Measurements from ENCODE around the gene IRF3.
A peak's percentile ranks its signal among the peaks of the same experiment; 100 is the strongest.

IRF3 gene

DNA sequence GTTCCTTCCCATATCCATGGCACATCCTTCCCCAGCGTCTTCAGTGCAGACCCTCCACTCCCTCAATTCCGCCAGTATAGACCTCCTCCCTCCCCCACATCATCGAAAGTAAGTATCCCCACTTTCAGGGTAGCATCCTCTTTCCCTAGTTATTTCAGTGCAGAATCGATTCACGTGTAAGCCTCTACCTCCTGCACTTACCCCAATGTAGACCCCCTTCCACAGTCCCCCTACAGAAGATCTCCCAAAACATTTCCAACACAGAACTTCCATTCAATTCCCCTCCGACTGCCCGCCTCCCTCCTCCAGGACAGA, 664 bp downstream of the IRF3 start:
- no peak for DNase-seq

DNA sequence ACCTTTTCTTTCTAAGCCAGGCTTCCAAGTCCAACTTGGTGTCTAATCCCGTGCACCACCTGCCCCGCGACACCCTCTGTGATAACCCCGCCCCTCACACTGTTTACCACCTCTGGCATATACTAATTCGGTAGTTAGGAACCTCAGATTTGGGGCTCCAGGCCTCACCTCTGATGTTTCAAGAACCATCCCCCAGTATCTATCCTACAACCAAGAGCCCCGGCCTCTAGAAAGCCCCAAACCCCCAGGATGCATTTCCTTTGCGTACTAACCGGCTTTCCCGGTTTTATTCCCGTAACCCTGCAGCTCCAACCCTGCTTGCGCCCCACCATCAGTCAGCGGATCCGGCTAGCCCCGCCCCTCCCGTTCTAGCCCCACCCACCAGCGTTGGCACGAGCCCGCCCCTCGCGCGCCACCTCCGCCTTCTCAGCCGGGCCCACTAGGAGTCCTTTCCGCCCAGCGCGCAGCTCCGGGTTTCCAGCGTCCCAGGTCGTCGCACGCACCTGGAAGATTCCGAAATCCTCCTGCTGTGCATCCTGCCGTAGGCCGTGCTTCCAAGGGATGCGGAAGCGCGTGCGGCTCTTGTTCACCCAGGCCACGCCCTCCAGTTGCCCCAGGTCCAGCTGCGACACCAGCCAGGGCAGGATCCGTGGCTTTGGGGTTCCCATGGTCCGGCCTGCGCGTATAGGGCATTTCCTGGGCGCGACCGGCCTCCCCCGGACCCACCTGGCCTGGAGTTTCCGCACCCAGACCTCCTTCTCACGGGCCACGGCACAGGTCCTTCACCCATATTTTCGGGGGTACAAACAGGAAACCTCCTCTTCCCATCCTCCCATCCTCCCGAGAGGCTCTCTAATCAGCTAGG, 1.3 kb downstream of the IRF3 start:
- peak; percentile 70 for DNase-seq

DNA sequence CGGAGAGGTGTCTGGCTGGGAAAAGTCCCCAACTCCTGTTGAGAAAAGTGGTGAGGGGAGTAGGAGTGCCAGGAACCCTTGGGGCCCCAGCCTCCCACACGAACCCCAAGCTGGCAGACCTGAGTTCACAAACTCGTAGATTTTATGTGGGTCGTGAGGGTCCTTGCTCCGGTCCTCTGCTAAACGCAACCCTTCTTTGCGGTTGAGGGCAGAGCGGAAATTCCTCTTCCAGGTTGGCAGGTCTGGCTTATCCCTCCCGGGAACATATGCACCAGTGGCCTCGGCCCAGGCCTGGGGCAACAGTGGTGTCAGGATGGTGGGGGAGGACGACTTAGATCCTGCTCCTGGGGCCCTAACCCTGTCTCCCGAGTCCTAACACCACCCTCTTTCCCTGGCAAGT, 2.4 kb downstream of the IRF3 start:
- DNase-seq: no peak

DNA sequence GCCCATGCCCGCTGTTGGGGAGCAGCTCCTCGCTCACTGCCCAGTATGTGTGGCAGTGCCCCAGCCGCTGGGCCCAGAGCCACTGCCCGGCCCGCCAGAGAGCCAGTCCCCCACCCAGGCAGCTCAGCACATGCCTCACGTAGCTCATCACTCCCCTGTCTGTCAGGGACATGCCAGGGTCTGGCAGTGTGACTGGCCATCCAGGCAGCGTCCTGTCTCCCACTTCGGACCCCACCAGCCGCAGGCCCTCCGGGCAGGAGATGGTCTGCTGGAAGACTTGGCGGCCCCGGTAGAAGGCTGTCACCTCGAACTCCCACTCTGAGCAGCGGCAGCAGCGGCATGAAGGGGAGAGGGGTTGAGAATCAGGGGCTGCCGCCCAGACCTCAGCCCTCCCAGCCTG, 3.6 kb downstream of the IRF3 start:
- DNase-seq: no peak

DNA sequence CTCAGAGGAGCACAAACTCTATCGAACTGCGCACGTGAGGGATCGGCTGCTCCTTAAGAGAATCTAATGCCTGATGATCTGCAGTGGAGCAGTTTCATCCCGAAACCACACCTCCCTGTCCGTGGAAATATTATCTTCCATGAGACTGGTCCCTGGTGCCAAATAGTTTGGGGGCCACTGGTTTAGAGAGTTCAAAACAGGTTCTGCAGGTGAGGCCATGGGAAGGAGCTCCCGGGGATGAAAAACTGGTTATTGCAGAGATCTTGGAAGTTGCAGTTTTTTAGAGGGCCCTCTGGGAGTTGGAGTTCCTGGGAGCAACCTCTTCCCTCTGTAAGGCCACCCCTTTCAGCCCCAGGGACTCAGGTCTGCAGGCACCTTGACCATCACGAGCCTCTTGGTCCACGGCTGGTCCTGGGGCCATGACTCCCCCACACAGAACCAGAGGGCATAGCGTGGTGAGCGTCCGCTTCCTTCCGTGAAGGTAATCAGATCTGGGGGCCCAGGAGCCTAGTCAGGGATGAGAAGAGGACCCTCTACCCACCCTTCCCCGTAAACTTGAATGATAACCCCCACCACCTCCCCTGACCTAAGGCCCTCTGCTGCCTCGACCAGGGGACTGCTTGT, 5.2 kb downstream of the IRF3 start:
- DNase-seq: no peak

DNA sequence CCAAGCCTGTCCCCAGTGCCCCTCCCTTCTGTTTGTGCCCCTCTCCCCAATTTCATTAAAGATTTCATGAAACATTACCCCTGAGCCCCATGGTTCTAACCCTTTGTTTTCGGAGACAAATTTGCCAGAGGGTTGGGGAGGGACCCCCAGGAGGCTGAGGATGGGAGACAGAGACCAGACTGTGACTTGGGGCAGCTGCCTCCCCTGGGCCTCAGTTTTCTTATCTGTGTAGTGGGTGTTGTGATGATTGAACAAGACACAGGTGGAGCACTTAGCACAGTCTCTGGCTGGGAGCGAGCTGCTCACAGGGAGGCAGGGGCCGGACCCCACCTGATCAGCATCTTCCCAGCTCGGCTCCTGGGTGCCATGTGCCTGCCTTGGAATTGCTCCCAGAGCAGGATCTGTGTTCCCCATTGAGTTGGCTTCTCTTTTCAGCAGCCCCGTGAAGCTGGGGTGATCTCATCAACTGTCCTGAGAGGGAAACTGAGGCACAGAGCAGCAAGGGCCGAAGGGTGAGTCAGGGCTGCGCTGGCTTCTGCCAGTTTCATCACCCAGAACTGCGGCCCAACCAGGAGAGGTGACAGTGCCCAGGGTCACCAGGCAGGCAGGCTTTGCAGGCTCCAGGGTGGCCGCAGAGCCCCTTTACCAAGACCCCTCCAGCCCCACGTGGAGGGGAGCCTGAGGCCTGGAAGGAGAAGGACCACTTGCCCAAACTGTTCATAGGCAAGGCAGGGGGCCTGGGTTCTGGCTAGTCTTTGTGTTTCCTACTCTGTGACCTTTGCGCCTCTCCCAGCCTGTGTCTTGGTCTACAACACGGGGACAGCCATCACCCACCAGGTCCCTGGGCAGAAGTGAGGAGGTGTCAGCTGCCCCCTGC, 6.9 kb downstream of the IRF3 start:
- no peak for DNase-seq

DNA sequence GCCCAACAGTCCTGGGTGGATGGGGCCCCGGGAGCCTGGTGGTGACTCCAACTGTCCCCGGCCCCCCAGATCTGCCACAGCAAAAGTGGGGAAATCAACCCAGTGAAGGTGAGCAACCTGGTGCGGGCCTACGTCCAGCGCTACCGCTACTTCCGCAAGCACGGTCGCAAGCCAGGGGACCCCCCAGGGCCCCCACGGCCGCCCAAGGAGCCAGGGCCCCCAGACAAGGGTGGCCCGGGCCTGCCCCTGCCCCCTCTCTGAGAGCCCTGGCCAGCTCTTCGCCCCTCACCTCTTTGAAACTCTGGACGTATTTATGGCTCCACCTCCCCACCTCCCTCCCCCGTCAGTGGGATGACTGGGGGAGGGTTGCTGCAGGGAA, 7.5 kb downstream of the IRF3 start:
- no peak for DNase-seq

DNA sequence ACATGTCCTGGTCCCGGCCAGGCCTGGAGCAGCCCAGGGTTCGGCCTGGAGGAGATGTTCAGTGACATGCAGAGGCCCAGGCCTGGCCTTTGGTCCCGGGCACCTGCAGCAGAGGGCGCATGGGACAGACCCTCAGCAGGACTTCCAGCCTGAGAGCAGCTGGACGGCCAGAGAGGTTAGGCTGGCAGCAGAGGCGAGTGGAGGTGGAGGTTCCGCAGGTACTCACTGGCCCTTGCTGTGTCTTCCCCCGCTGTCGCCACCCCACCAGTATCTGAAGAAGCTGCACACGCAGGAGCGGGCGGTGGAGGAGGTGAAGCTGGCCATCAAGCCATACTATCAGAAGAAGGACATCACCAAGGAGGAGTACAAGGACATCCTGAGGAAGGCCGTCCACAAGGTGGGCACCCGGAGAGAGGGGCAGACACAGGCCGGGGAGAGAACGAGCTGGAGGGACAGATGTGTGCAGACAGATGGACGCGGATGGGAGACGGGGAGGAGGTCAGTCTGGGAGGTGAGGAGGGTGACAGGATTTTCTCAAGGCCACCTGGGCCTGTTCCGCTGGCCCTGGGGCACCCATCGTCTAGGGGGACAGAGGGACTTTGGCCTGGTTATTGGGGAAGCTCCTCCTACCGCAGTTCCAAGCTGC, 8.0 kb downstream of the IRF3 start:
- no peak for DNase-seq

DNA sequence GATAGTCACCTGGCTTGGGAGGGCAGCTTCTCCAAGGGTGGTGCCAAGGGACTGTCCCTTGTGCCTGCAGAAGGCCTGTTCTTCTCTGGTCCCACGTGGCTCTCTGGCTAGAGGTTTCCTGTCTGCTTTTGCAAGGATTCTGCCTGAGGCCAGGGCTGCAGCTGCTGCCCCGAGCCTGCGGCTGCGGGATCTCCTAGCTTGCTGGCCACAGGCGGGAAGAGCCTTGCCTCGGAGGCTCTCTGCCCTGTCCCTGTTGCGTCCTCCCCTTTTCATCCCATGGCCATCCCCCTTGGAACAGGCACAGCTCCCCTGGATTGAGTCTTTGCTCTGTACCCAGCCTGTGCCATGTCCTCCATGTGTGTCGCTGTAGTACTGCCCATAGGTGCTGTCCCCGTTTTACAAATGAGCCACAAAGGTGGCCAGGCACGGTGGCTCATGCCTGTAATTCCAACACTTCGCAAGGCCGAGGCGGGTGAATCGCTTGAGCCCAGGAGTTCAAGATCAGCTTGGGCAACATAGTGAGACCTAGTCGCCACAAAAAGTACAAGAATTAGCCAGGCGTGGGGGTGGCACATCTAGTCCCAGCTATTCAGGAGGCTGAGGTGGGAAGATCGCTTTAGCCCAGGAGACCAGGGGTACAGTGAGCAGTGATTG, 9.1 kb downstream of the IRF3 start:
- no peak for DNase-seq

DNA sequence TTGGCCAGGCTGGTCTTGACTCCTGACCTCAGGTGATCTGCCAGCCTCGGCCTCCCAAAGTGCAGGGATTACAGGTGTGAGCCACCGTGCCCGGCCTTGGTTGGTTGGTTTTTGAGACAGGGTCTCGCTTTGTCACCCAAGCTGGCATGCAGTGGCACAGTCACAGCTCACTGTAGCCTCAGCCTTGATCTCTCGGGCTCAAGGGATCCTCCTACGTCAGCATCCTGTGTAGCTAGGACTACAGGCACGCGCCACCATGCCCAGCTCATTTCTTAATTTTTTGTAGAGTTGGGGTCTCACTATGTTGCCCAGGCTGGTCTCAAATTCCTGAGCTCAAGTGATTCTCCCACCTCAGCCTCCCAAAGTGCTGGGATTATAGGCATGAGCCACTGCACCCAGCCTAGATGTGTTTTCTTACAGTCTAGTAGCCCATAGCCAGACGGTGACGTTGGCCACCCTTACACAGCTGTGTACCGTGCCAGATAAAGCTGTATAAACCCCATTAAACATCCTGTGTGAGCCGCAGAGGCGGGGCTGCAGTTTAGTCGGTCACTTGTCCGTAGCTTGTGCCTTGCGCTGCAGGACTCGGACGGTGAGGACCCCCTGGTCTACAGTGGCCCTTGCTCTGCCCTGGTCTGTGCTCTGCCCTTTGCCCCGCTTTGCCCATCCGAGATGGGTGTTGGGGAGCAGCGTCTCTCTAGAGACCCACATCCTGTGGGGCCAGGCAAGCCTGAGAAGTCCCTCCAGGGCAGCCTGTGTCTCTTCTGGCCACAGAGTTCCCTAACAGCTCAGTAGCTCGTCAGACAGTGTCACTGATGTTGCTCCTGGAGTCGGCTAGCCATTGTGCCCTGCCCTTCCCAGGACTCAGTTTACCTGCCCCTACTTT, 9.8 kb downstream of the IRF3 start:
- DNase-seq: no peak

DNA sequence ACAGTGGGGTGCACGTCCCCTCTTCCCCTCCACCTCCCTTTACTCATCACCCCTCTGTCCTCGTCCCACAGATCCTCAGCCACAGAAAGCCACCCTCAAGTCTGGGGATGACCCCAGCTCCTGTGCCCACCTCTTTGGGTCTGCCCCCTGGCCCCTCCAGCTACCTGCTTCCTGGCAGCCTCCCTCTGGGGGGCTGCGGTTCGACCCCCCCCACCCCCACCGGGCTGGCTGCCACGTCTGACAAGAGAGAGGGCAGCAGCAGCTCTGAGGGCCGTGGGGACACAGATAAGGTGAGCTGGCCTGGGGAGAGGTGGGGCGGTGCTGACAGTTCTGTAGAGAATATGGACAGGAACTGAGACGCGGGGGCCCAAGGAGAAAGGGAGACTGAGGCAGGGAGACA, 11.1 kb downstream of the IRF3 start:
- DNase-seq: no peak

DNA sequence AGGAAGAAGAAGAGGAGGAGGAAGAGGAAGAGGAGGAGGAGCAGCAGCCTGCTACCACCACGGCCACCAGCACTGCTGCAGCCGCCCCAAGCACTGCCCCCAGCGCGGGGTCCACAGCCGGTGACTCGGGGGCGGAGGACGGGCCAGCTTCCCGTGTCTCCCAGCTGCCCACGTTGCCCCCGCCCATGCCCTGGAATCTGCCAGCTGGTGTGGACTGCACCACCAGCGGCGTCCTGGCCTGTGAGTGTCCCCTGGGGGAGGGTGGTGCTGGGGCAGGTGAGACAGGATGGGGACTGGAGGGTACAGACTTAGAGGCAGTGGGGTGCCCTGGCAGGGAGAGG, 12.2 kb downstream of the IRF3 start:
- DNase-seq: no peak

DNA sequence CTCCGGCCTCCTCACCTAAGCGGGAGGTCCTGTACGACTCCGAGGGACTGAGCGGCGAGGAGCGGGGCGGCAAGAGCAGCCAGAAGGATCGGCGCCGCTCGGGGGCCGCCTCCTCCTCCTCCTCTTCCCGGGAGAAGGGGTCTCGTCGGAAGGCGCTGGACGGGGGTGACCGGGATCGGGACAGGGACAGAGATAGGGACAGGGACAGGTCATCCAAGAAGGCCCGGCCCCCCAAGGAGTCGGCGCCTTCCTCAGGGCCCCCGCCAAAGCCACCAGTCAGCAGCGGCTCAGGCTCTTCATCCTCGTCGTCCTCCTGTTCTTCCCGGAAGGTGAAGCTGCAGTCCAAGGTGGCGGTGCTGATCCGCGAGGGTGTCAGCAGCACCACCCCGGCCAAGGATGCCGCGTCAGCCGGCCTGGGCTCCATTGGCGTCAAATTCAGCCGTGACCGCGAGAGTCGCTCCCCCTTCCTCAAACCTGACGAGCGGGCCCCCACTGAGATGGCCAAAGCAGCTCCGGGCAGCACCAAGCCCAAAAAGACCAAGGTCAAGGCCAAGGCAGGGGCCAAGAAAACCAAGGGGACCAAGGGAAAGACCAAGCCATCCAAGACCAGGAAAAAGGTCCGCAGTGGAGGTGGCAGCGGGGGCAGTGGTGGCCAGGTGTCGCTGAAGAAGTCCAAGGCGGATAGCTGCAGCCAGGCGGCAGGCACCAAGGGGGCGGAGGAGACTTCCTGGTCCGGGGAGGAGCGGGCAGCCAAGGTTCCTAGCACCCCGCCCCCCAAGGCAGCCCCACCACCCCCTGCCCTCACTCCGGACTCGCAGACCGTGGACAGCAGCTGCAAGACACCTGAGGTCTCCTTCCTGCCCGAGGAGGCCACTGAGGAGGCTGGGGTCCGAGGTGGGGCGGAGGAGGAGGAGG, 12.8 kb downstream of the IRF3 start:
- DNase-seq: no peak

DNA sequence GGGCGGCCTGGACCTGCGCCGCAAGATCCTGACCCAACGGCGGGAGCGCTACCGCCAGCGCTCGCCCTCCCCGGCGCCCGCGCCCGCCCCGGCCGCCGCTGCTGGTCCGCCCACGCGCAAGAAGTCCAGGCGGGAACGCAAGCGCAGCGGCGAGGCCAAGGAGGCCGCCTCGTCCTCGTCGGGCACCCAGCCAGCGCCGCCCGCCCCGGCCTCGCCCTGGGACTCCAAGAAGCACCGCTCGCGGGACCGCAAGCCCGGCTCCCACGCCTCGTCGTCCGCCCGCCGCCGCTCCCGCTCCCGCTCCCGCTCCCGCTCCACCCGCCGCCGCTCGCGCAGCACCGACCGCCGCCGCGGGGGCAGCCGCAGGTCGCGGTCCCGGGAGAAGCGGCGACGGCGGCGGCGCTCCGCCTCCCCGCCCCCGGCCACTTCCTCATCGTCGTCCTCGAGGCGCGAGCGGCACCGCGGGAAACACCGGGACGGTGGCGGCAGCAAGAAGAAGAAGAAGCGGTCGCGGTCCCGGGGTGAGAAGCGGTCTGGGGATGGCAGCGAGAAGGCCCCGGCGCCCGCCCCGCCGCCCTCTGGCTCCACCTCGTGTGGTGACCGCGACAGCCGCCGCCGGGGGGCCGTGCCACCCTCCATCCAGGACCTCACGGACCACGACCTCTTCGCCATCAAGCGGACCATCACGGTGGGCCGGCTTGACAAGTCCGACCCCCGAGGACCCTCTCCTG, 13.7 kb downstream of the IRF3 start:
- DNase-seq: no peak

DNA sequence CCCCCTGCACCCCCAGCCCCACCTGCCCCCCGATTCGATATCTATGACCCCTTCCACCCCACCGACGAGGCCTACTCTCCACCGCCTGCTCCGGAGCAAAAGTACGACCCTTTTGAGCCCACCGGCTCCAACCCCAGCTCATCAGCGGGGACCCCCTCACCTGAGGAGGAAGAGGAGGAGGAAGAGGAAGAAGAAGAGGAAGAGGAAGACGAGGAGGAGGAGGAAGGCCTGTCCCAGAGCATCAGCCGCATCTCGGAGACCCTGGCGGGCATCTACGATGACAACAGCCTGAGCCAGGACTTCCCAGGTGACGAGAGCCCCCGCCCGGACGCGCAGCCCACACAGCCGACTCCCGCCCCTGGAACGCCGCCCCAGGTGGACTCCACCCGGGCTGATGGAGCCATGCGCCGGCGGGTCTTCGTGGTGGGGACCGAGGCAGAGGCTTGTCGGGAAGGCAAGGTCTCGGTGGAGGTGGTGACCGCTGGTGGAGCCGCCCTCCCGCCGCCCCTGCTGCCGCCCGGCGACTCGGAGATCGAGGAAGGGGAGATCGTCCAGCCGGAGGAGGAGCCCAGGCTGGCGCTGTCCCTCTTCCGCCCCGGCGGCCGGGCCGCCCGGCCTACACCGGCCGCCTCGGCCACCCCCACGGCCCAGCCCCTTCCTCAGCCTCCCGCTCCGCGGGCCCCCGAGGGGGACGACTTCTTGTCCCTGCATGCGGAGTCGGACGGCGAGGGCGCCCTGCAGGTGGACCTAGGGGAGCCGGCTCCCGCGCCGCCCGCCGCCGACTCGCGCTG, 14.4 kb downstream of the IRF3 start:
- no peak for DNase-seq

DNA sequence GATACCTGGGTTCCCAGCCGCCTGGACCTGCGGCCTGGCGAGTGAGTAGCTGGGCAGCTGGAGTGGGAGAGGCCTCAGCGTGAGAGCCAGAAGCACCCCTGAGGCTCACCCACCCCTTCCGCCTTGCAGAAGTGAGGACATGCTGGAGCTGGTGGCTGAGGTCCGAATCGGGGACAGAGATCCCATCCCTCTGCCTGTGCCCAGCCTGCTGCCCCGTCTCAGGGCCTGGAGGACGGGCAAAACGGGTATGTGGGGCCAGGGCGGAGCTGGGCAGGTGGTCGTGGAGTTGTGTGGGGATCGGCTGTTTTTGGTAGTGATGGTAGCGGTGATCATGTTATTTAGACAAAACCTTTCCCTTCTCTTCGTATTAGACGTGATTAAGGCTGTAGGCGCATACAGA, 19.1 kb downstream of the IRF3 start:
- no peak for DNase-seq

DNA sequence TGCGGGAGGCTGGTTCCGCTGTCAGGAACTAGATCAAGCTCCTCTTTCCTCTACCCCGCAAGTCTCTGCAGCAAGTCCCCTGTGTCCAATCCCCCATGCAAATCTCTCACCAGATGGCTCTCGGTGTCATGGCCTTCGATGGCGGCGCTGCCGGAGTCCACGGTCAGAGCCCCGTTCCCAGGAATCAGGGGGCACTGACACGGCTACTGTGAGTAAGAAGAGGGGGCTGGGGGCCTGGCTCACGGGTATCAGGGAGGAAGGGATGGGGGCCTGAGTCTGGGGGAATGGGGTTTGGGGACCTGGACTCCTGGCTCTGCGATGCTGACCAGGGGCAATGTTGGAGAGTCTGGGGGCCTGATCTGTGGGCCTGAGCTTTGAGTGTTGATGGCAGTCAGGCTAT, 19.7 kb downstream of the IRF3 start:
- DNase-seq: no peak

DNA sequence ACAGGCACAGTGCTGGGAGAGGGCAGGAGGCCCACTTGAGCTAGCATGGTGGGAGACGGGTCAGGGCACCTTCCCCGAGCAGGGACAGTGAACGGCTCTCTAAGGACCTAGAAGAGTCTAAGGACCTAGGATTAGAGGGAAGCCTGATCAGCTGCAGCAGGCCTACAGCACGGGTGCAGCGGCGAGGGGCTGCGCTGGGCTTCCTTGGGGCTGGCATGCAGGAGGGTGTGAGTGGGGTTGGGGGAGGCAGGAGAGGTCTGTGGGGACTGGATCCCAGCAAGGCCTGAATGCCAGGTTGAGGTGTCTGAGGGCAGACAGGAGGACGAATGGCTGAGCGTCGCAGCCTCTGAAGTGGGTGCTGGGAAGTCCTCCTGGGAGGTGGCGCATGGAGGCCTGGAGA, 20.1 kb downstream of the IRF3 start:
- DNase-seq: no peak

DNA sequence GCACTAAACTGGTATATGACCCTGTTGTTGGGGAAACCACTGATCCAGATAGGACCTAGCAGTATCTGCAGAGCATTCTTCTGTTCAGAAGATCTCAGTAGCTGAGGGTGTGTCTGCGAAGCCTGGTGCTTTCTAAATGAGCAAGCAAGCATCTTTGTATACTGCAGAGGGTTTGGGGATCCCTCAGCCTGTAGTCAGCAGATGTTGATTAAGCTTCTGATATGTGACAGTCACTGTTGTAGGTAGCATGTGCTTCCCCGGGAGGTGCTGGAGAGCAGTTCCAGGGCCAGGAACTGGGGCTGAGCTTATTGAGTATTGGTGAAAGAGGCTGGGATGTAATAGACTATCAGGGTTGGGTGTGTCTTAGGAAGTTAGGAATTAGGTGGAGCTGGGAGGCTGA, 22.2 kb downstream of the IRF3 start:
- no peak for DNase-seq

All from kidney glomerular epithelial cell (primary cell).